DOHH2 (cell line): ENCODE data around the gene MPRIP.

Experiments used
- H3F3A ChIP-seq: fragments of 200-600 bp; sonication (generic), shearing (Covaris generic); 2 replicates; pipeline ENCODE4 v1.6.0; 2016; ENCODE audit warnings: antibody characterized with exemption, mild to moderate bottlenecking; ENCODE audit not compliant: control insufficient read depth, insufficient read depth
- H3K27ac ChIP-seq: fragments of 200-600 bp; sonication (generic); 2 replicates; pipeline ENCODE4 v1.5.1; 2014; ENCODE audit warnings: low read depth, mild to moderate bottlenecking, low read length, moderate library complexity
- H3K27me3 ChIP-seq: fragments of 200-600 bp; sonication (generic); 2 replicates; pipeline ENCODE4 v1.6.1; 2014; ENCODE audit warnings: mild to moderate bottlenecking, low read length, mixed read lengths; ENCODE audit not compliant: control insufficient read depth
- H3K36me3 ChIP-seq: fragments of 200-600 bp; sonication (generic); 2 replicates; pipeline ENCODE4 v1.6.1; 2014; ENCODE audit warnings: mild to moderate bottlenecking, low read length, moderate library complexity, mixed read lengths; ENCODE audit not compliant: control insufficient read depth
- H3K4me1 ChIP-seq: fragments of 200-600 bp; sonication (generic); 2 replicates; pipeline ENCODE4 v1.6.1; 2014; ENCODE audit warnings: mild to moderate bottlenecking, low read length, mixed read lengths; ENCODE audit not compliant: control insufficient read depth
- H3K4me2 ChIP-seq: fragments of 200-600 bp; sonication (generic); 2 replicates; pipeline ENCODE4 v1.6.0; 2014; ENCODE audit warnings: mild to moderate bottlenecking, low read length, moderate library complexity
- H3K4me3 ChIP-seq: fragments of 200-600 bp; sonication (generic); 2 replicates; pipeline ENCODE4 v1.5.1; 2014; ENCODE audit warnings: mild to moderate bottlenecking, low read length, mixed read lengths
- H3K79me2 ChIP-seq: fragments of 200-600 bp; sonication (generic); 2 replicates; pipeline ENCODE4 v1.6.1; 2014; ENCODE audit warnings: mild to moderate bottlenecking, low read length, mixed read lengths; ENCODE audit not compliant: control insufficient read depth
- H3K9me2 ChIP-seq: fragments of 200-600 bp; sonication (generic); replicated peaks from 2 replicates; pipeline ENCODE4 v1.6.1; 2014; ENCODE audit warnings: mild to moderate bottlenecking, low read length, mixed read lengths; ENCODE audit not compliant: control insufficient read depth
- H3K9me3 ChIP-seq: fragments of 200-600 bp; sonication (generic); 2 replicates; pipeline ENCODE4 v1.6.1; 2014; ENCODE audit warnings: antibody characterized with exemption, low read length, mixed read lengths; ENCODE audit not compliant: control insufficient read depth, insufficient read depth
- H4K20me1 ChIP-seq: fragments of 200-600 bp; sonication (generic); 2 replicates; pipeline ENCODE4 v1.6.0; 2014; ENCODE audit warnings: low read depth, mild to moderate bottlenecking, antibody characterized with exemption, low read length, moderate library complexity; ENCODE audit not compliant: control insufficient read depth, insufficient read depth
- CTCF ChIP-seq: fragments of 200-600 bp; sonication (generic); IDR thresholded peaks from one replicate; pipeline ENCODE4 v1.5.1; 2014; ENCODE audit warnings: antibody characterized with exemption, mild to moderate bottlenecking, low read depth, low read length; ENCODE audit not compliant: poor library complexity, severe bottlenecking
- EZH2phosphoT487 ChIP-seq: fragments of 200-600 bp; sonication (generic); IDR thresholded peaks from 2 replicates; pipeline ENCODE4 v1.6.1; 2017; ENCODE audit warnings: borderline replicate concordance, mild to moderate bottlenecking, antibody characterized with exemption, low read length, moderate library complexity, mixed read lengths

Gene MPRIP

DNA sequence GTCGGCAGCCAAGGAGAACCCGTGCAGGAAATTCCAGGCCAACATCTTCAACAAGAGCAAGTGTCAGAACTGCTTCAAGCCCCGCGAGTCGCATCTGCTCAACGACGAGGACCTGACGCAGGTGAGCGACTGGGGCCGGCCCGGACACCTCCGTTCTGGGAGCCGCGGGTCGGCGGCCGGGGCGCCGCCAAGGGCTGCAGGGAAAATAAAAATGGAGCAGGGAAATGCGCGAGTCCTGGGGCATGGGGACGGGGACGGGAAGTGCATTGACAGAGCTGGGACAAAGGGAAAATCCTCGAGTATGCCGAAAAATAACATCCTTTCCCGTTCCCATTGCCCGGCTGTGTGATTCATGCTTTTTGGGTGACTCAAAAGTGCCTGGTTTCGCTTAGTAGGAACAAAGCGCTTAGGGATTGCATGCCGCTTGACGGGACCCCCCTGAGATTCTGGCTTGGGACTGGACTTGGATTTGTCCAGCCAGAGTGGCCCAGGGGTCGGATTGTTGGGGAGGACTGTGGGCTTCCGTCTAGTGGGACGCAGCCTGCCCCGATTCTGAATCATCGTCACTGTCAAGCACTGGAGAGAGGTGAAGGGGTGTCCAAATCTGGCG, 699 bp downstream of the MPRIP start:
- H3K4me3 ChIP-seq = peak overlapping the region; percentile 82
- H3K4me2 ChIP-seq = peak overlapping the region; percentile 97
- 0 out of 2 replicates have a peak, but pooled peaks cover 3% of the 10 kb centered on the region for H3K9me3 ChIP-seq
- peak overlapping the region; percentile 77 for H3K27ac ChIP-seq
- H3K36me3 ChIP-seq = peaks cover 3% of the 10 kb centered on the region; the same call in 1 of the 2 replicates
- H3K79me2 ChIP-seq = peaks cover 53% of the 10 kb centered on the region
- no peaks in the 10 kb centered on the region for H3K9me2 ChIP-seq
- peaks cover 50% of the 10 kb centered on the region for H3K4me1 ChIP-seq
- H4K20me1 ChIP-seq = peaks cover 20% of the 10 kb centered on the region
- TF ChIP-seq EZH2phosphoT487 (no peak), CTCF (no peak)
- no peaks in the 10 kb centered on the region for H3K27me3 ChIP-seq
- peaks cover 7% of the 10 kb centered on the region for H3F3A ChIP-seq

DNA sequence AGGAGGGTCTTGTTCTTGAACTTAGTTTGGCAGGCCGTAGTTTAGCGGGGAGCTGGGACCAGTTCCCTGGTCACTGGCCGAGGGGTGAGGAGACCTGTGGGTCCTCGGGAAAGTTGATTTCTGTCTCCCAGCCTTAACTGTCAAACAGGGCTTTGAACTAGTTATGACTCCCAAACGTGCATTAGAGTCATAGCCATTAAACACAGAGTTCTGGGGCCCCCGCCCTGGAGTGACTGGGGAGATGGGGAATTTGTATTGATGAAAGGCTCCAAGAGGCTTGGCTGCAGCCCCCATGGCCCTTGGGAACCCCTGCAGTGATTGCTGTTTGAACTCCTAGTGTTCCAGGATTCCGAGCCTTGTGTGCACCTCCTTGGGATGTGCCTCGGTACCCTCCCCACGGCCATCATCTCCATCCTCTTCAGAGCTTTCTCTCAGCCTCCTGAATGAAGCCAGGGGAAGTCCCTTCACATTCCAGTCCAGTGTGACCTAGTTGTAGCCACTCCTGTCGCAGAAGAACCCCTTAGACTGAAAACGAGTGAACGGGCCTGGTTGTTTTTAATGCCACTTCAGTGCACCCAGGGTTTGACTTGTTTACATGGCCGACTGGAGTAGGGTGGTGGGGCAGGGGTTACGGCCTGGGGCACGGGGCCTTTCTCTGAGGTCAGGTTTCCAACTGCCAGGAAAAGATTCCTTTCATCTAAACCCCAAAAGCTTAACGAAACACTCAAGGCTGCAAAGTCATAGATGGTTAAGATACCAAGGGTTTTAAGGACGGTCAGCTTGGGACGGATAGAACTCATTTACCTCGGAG, 1.4 kb downstream of the MPRIP start:
- TF ChIP-seq EZH2phosphoT487 (no peak), CTCF (no peak)
- peak overlapping the region; percentile 97 for H3K4me2 ChIP-seq
- peaks cover 27% of the 10 kb centered on the region for H4K20me1 ChIP-seq
- peak overlapping the region; percentile 82 for H3K4me3 ChIP-seq
- peaks cover 50% of the 10 kb centered on the region for H3K4me1 ChIP-seq
- H3F3A ChIP-seq = peaks cover 7% of the 10 kb centered on the region
- peaks cover 61% of the 10 kb centered on the region for H3K79me2 ChIP-seq
- peaks cover 3% of the 10 kb centered on the region; the same call in 1 of the 2 replicates for H3K36me3 ChIP-seq
- no peaks in the 10 kb centered on the region for H3K27me3 ChIP-seq
- no peaks in the 10 kb centered on the region for H3K9me2 ChIP-seq
- H3K9me3 ChIP-seq = 0 out of 2 replicates have a peak, but pooled peaks cover 3% of the 10 kb centered on the region
- H3K27ac ChIP-seq = peak overlapping the region; percentile 77

DNA sequence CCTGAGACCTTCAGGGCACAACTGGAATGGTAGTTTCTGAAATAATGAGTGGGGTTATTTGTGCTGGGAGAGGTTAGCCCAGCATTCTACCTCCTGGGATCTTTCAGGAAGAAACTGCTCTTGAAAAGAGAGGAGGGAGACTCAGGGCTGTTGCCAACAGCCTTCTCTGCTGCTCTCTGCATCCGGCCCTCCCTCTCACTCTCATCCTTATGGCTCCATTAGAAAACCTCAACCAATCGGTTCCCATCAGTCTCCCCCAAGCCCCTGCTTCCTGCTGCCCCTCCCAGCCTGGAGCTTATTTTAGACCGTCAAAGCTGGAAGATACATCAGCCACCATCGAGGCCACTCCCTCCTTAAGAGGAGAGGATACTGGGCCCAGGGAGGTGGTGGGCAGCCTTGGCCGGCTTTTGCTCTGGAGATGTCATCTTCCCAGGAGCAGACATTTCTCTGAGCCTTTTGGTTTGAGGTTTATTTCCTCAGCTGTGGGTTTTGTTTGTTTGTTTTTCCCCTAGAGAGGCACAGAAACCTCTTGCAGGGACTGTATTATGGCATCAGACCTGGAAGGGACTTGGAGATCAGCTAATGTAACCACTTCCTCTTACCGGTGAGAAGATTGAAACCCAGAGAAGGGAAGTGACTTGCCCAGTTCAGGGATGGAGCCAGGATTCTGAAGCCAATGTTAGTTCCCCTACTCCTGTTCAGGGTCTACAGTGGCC, 2.7 kb downstream of the MPRIP start:
- Histone ChIP-seq H3K27me3 (no peaks in the 10 kb centered on the region), H3K4me3 (peak overlapping the region; percentile 82), H3K9me2 (no peaks in the 10 kb centered on the region), H3K79me2 (peaks cover 72% of the 10 kb centered on the region), H3K36me3 (peaks cover 3% of the 10 kb centered on the region; the same call in 1 of the 2 replicates), H3F3A (peaks cover 7% of the 10 kb centered on the region), H4K20me1 (peaks cover 31% of the 10 kb centered on the region), H3K4me2 (peak overlapping the region; percentile 97), H3K9me3 (0 out of 2 replicates have a peak, but pooled peaks cover 3% of the 10 kb centered on the region), H3K27ac (peak overlapping the region; percentile 77), H3K4me1 (peaks cover 50% of the 10 kb centered on the region)
- TF ChIP-seq CTCF = no peak
